Body of pancreas (tissue), 4 donors: ENCODE measurements around the gene ALDH1A1.

ENCODE experiments used
- CTCF ChIP-seq, 7 experiments: fragments of 450-650 bp in 4 of 7; fragments of 200-600 bp in 3 of 7; sonication (generic) in 3 of 7; IDR thresholded peaks; one replicate each; pipeline ENCODE4 v1.5.1; 2016 to 2019; ENCODE audit warnings: antibody characterized with exemption in 7 of 7
- POLR2A ChIP-seq, 3 donors: fragments of 450-650 bp; IDR thresholded peaks; one replicate each; pipeline ENCODE4 v1.6.1; 2016; ENCODE audit warnings: antibody characterized with exemption in 3 of 3, mild to moderate bottlenecking in 2 of 3

DNA sequence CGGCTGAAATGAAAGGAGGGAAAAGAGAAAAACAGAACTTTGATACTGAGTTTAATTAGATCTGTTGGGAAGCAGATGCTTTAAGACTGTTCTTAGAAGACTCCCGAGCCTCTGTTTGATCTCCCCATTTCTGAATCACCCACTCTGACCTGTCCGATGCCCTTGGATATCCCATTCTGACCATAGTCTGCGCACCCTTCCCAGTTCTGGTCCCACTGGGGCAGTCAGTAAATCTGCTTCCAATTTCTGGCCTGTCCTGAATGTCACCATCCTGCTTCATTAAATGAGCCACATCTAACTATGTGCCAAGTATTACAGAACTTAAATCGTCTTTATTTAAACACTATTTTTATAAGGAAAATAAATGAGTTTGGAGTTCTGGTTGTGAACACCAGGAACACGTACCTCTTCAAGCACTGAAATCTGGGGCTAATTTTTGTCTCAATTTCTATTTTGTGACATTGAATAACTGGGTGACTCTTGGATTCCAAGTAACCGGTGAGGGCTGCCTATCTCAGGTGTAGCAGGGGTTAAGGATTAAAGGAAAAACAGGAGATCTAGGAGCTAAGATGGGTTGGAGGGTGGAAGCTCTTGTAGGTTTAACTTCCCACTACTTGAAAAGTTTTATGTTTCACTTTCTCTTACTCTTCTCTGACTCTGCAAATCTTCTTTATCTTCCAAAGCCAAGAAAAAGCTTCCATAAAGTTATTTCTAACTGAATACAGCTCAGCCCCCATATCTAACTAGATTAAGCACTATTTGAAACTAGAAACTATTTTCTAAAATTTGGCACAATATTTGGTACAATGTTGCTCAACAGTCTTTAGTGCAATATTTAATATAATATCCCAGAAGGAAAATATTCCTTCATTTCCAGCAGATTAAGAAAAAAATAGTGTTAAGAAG is 40.1 kb downstream of the ALDH1A1 start:
- TF ChIP-seq CTCF (IDR thresholded peaks at IDR 0.05) (no peak), POLR2A (IDR thresholded peaks at IDR 0.05) (no peak)
